SK-N-SH treated with all-trans-retinoic acid at 6 μM for 48 hours (cell line): ENCODE measurements around the gene ARID1B.

Source experiments
- ATAC-seq: fragments of 200-7000 bp; cut with Tn5 transposase; 3 replicates; pipeline ENCODE4 v1.9.1; 2020; ENCODE audit warnings: mild to moderate bottlenecking, moderate library complexity
- BACH2 ChIP-seq: fragments of 250-450 bp; sonication (Bioruptor Pico); IDR thresholded peaks from 2 replicates; pipeline ENCODE4 v1.9.0; 2021; ENCODE audit warnings: mild to moderate bottlenecking, borderline replicate concordance
- CSDC2 ChIP-seq: fragments of 250-450 bp; sonication (Bioruptor Pico); IDR thresholded peaks from 2 replicates; pipeline ENCODE4 v1.5.0; 2020; ENCODE audit warnings: mild to moderate bottlenecking, moderate library complexity
- CSRNP3 ChIP-seq: fragments of 250-450 bp; sonication (Bioruptor Pico); IDR thresholded peaks from 2 replicates; pipeline ENCODE4 v1.5.1; 2021; ENCODE audit warnings: mild to moderate bottlenecking, moderate library complexity
- ESRRG ChIP-seq: fragments of 250-450 bp; sonication (Bioruptor Pico); IDR thresholded peaks from 2 replicates; pipeline ENCODE4 v1.6.1; 2021; ENCODE audit warnings: mild to moderate bottlenecking
- GLIS3 ChIP-seq: fragments of 250-450 bp; sonication (Bioruptor Pico); IDR thresholded peaks from 2 replicates; pipeline ENCODE4 v1.5.0; 2020; ENCODE audit warnings: mild to moderate bottlenecking, moderate library complexity
- ISL1 ChIP-seq: fragments of 250-450 bp; sonication (Bioruptor Pico); IDR thresholded peaks from 2 replicates; pipeline ENCODE4 v2.1.2; 2022; ENCODE audit warnings: mild to moderate bottlenecking, moderate library complexity
- OSR1 ChIP-seq: fragments of 250-450 bp; sonication (Bioruptor Pico); IDR thresholded peaks from 2 replicates; pipeline ENCODE4 v1.8.0; 2022; ENCODE audit warnings: moderate library complexity, mild to moderate bottlenecking, inconsistent platforms
- POU6F1 ChIP-seq: fragments of 250-450 bp; sonication (Bioruptor Pico); IDR thresholded peaks from 2 replicates; pipeline ENCODE4 v1.8.0; 2021; ENCODE audit warnings: low read depth, mild to moderate bottlenecking, moderate library complexity, borderline replicate concordance
- PPARA ChIP-seq: fragments of 250-450 bp; sonication (Bioruptor Pico); IDR thresholded peaks from 2 replicates; pipeline ENCODE4 v1.5.0; 2020; ENCODE audit warnings: mild to moderate bottlenecking, borderline replicate concordance
- RARB ChIP-seq: fragments of 250-450 bp; sonication (Bioruptor Pico); IDR thresholded peaks from 2 replicates; pipeline ENCODE4 v1.8.0; 2021; ENCODE audit warnings: mild to moderate bottlenecking, moderate library complexity
- SNAI2 ChIP-seq: fragments of 250-450 bp; sonication (Bioruptor Pico); IDR thresholded peaks from 2 replicates; pipeline ENCODE4 v1.5.0; 2020; ENCODE audit warnings: mild to moderate bottlenecking, moderate library complexity
- TCF4 ChIP-seq: fragments of 250-450 bp; sonication (Bioruptor Pico); IDR thresholded peaks from 2 replicates; pipeline ENCODE4 v1.8.0; 2021; ENCODE audit warnings: mild to moderate bottlenecking, moderate library complexity, borderline replicate concordance
- TOX ChIP-seq: fragments of 250-450 bp; sonication (Bioruptor Pico); IDR thresholded peaks from 2 replicates; pipeline ENCODE4 v1.8.0; 2021; ENCODE audit warnings: mild to moderate bottlenecking, moderate library complexity, borderline replicate concordance
- ZC3H10 ChIP-seq: fragments of 250-450 bp; sonication (Bioruptor Pico); IDR thresholded peaks from 2 replicates; pipeline ENCODE4 v1.5.1; 2021; ENCODE audit warnings: mild to moderate bottlenecking, moderate library complexity
- ZNF565 ChIP-seq: fragments of 450-650 bp; formaldehyde crosslinking; conservative IDR thresholded peaks from 2 replicates; pipeline ENCODE4 v1.5.0; 2020; ENCODE audit warnings: low read depth, mild to moderate bottlenecking, moderate library complexity
- ZNF70 ChIP-seq: fragments of 450-650 bp; formaldehyde crosslinking; IDR thresholded peaks from 2 replicates; pipeline ENCODE4 v1.5.0; 2020; ENCODE audit warnings: mild to moderate bottlenecking, moderate library complexity
- ZNF8 ChIP-seq: fragments of 450-650 bp; formaldehyde crosslinking; IDR thresholded peaks from 2 replicates; pipeline ENCODE4 v1.5.0; 2020; ENCODE audit warnings: mild to moderate bottlenecking, moderate library complexity
- TF ChIP-seq, protein P1 (sequence below): fragments of 250-450 bp; sonication (Bioruptor Pico); IDR thresholded peaks from 2 replicates; pipeline ENCODE4 v1.5.0; 2020; ENCODE audit warnings: mild to moderate bottlenecking, moderate library complexity
- TF ChIP-seq, protein P2 (sequence below): fragments of 250-450 bp; sonication (Bioruptor Pico); IDR thresholded peaks from 2 replicates; pipeline ENCODE4 v1.8.0; 2020; ENCODE audit warnings: mild to moderate bottlenecking, moderate library complexity, borderline replicate concordance
- TF ChIP-seq, protein P3 (sequence below): fragments of 250-450 bp; sonication (Bioruptor Pico); IDR thresholded peaks from 2 replicates; pipeline ENCODE4 v1.5.1; 2020; ENCODE audit warnings: low read depth, mild to moderate bottlenecking, moderate library complexity

ARID1B gene

GRCh38 chr6:156910011-156910334, 132.8 kb downstream of the ARID1B start:
- TF ChIP-seq GLIS3 (CRISPR knock-in tag) (no peak), RARB (CRISPR knock-in tag) (no peak), ZNF565 (CRISPR knock-in tag) (no peak), TOX (CRISPR knock-in tag) (no peak), ISL1 (CRISPR knock-in tag) (no peak), ZNF70 (CRISPR knock-in tag) (no peak)
- TF ChIP-seq, protein P1, sequence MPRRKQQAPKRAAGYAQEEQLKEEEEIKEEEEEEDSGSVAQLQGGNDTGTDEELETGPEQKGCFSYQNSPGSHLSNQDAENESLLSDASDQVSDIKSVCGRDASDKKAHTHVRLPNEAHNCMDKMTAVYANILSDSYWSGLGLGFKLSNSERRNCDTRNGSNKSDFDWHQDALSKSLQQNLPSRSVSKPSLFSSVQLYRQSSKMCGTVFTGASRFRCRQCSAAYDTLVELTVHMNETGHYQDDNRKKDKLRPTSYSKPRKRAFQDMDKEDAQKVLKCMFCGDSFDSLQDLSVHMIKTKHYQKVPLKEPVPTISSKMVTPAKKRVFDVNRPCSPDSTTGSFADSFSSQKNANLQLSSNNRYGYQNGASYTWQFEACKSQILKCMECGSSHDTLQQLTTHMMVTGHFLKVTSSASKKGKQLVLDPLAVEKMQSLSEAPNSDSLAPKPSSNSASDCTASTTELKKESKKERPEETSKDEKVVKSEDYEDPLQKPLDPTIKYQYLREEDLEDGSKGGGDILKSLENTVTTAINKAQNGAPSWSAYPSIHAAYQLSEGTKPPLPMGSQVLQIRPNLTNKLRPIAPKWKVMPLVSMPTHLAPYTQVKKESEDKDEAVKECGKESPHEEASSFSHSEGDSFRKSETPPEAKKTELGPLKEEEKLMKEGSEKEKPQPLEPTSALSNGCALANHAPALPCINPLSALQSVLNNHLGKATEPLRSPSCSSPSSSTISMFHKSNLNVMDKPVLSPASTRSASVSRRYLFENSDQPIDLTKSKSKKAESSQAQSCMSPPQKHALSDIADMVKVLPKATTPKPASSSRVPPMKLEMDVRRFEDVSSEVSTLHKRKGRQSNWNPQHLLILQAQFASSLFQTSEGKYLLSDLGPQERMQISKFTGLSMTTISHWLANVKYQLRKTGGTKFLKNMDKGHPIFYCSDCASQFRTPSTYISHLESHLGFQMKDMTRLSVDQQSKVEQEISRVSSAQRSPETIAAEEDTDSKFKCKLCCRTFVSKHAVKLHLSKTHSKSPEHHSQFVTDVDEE (CRISPR knock-in tag), result no peak
- no peak for ATAC-seq

GRCh38 chr6:156910938-156911337, 133.8 kb downstream of the ARID1B start:
- TF ChIP-seq, protein P2, sequence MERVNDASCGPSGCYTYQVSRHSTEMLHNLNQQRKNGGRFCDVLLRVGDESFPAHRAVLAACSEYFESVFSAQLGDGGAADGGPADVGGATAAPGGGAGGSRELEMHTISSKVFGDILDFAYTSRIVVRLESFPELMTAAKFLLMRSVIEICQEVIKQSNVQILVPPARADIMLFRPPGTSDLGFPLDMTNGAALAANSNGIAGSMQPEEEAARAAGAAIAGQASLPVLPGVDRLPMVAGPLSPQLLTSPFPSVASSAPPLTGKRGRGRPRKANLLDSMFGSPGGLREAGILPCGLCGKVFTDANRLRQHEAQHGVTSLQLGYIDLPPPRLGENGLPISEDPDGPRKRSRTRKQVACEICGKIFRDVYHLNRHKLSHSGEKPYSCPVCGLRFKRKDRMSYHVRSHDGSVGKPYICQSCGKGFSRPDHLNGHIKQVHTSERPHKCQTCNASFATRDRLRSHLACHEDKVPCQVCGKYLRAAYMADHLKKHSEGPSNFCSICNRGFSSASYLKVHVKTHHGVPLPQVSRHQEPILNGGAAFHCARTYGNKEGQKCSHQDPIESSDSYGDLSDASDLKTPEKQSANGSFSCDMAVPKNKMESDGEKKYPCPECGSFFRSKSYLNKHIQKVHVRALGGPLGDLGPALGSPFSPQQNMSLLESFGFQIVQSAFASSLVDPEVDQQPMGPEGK, result no peak
- no peak for TF ChIP-seq OSR1 (CRISPR knock-in tag)
- TF ChIP-seq ISL1 (CRISPR knock-in tag), result no peak
- no peak for TF ChIP-seq PPARA (CRISPR knock-in tag)
- no peak for TF ChIP-seq POU6F1 (CRISPR knock-in tag)
- no peak for TF ChIP-seq ZC3H10 (CRISPR knock-in tag)
- no peak for TF ChIP-seq CSRNP3
- TF ChIP-seq ESRRG (CRISPR knock-in tag), result no peak
- no peak for TF ChIP-seq RARB (CRISPR knock-in tag)
- TF ChIP-seq CSDC2 (CRISPR knock-in tag), result no peak
- TF ChIP-seq, protein P1 (CRISPR knock-in tag), result no peak
- TF ChIP-seq ZNF565 (CRISPR knock-in tag), result no peak
- TF ChIP-seq, all 23 proteins: peak for 0
- ATAC-seq, result no peak

DNA sequence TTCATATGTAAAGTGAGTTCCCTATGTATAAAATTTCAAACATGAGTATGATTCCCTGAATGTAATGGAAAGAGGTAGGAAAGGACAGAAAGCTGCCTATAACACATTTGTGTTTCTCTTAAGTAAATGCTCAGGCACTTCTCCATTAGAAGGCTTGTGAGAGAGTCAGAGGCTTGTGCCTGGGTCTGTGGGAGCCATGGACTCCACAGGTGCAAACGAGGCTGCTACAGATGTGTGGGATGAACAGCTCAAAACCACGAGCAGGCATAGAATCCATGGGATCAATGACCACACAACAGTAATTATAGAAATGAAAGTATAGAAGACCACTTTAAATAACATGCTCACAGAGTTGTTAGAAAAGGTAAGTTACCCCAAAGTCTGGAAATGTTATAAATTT, 134.4 kb downstream of the ARID1B start:
- no peak for ATAC-seq
- TF ChIP-seq, protein P2, result no peak
- no peak for TF ChIP-seq PPARA (CRISPR knock-in tag)
- no peak for TF ChIP-seq TCF4 (CRISPR knock-in tag)
- TF ChIP-seq SNAI2 (CRISPR knock-in tag), result no peak
- TF ChIP-seq ZNF8 (CRISPR knock-in tag), result no peak
- TF ChIP-seq CSRNP3, result no peak
- no peak for TF ChIP-seq BACH2 (CRISPR knock-in tag)
- TF ChIP-seq RARB (CRISPR knock-in tag), result no peak
- TF ChIP-seq, protein P3, sequence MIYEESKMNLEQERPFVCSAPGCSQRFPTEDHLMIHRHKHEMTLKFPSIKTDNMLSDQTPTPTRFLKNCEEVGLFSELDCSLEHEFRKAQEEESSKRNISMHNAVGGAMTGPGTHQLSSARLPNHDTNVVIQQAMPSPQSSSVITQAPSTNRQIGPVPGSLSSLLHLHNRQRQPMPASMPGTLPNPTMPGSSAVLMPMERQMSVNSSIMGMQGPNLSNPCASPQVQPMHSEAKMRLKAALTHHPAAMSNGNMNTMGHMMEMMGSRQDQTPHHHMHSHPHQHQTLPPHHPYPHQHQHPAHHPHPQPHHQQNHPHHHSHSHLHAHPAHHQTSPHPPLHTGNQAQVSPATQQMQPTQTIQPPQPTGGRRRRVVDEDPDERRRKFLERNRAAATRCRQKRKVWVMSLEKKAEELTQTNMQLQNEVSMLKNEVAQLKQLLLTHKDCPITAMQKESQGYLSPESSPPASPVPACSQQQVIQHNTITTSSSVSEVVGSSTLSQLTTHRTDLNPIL (CRISPR knock-in tag), result no peak
- TF ChIP-seq, all 23 proteins: peak for 0
